CMK (cell line): ENCODE measurements around the gene SLC31A1.

ENCODE experiments used
- DNase-seq: peaks from one replicate; pipeline ENCODE4 v3.0.0-alpha.2; 2010; ENCODE audit warnings: low read depth

Gene SLC31A1

GRCh38 chr9:113302792-113303418, 81.6 kb downstream of the SLC31A1 start, which contains the start of gene RNF183:
Gene RNF183 (minus strand): TSS chr9:113303376. CDS start chr9:113298184, 5,192 bp downstream.
- no peak for DNase-seq

GRCh38 chr9:113306566-113306965, 85.2 kb downstream of the SLC31A1 start:
- no peak for DNase-seq

- DNase-seq = no peak
Measured at GRCh38 chr9:113307396-113307975, 86.1 kb downstream of the SLC31A1 start.

- no peak for DNase-seq
Measured at GRCh38 chr9:113309204-113309813, 88.0 kb downstream of the SLC31A1 start.

- DNase-seq = no peak
Measured at GRCh38 chr9:113310538-113310937, 89.2 kb downstream of the SLC31A1 start.

- no peak for DNase-seq
Measured at GRCh38 chr9:113311961-113312360, 90.6 kb downstream of the SLC31A1 start.

- no peak for DNase-seq
Measured at GRCh38 chr9:113313261-113313660, 91.9 kb downstream of the SLC31A1 start.
